GM12872 (cell line): Measurements from ENCODE around the gene PTPRR.

Source experiments
- TF ChIP-seq, protein P1 (sequence below): IDR thresholded peaks from 3 replicates; pipeline ENCODE4 v1.5.1; 2011; ENCODE audit warnings: low read depth, mild to moderate bottlenecking, low read length, moderate library complexity; ENCODE audit not compliant: insufficient read depth

PTPRR gene, protein sequence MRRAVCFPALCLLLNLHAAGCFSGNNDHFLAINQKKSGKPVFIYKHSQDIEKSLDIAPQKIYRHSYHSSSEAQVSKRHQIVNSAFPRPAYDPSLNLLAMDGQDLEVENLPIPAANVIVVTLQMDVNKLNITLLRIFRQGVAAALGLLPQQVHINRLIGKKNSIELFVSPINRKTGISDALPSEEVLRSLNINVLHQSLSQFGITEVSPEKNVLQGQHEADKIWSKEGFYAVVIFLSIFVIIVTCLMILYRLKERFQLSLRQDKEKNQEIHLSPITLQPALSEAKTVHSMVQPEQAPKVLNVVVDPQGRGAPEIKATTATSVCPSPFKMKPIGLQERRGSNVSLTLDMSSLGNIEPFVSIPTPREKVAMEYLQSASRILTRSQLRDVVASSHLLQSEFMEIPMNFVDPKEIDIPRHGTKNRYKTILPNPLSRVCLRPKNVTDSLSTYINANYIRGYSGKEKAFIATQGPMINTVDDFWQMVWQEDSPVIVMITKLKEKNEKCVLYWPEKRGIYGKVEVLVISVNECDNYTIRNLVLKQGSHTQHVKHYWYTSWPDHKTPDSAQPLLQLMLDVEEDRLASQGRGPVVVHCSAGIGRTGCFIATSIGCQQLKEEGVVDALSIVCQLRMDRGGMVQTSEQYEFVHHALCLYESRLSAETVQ

DNA sequence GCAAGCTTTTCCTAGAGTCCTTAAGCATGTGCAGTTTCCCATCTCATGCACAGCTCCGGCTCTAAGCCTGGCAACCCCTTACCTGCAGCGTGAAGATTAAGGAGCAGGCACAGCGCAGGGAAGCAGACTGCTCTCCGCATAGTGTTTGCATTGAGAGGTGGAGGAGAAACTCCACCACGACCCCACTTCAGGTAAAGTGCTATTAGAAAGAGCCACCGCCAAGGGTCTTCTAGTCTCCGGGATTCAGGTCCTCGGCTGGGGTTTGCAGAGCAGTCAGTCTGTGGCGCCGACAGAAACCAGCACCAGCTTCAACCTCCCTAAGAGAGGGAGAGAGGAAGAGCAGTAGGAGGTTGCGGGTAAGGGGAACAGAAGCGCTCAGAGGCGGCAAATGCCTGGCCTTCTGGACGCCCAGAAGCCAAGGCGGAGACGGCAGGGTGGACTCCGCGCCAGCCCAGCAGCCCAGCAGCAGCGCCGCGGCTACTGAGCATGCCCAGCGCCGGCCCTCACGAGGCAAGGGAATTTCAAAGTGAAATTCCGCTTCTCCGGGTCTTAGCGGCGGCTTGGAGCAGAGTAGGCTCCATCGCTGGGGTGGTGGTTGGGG, at the start of gene PTPRR:
Gene PTPRR, minus strand, starts transcription at position 488 of the 601 bp plus-strand sequence. Its CDS starts 348 bp downstream, at position 140.
- TF ChIP-seq, protein P1, sequence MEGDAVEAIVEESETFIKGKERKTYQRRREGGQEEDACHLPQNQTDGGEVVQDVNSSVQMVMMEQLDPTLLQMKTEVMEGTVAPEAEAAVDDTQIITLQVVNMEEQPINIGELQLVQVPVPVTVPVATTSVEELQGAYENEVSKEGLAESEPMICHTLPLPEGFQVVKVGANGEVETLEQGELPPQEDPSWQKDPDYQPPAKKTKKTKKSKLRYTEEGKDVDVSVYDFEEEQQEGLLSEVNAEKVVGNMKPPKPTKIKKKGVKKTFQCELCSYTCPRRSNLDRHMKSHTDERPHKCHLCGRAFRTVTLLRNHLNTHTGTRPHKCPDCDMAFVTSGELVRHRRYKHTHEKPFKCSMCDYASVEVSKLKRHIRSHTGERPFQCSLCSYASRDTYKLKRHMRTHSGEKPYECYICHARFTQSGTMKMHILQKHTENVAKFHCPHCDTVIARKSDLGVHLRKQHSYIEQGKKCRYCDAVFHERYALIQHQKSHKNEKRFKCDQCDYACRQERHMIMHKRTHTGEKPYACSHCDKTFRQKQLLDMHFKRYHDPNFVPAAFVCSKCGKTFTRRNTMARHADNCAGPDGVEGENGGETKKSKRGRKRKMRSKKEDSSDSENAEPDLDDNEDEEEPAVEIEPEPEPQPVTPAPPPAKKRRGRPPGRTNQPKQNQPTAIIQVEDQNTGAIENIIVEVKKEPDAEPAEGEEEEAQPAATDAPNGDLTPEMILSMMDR = no peak

DNA sequence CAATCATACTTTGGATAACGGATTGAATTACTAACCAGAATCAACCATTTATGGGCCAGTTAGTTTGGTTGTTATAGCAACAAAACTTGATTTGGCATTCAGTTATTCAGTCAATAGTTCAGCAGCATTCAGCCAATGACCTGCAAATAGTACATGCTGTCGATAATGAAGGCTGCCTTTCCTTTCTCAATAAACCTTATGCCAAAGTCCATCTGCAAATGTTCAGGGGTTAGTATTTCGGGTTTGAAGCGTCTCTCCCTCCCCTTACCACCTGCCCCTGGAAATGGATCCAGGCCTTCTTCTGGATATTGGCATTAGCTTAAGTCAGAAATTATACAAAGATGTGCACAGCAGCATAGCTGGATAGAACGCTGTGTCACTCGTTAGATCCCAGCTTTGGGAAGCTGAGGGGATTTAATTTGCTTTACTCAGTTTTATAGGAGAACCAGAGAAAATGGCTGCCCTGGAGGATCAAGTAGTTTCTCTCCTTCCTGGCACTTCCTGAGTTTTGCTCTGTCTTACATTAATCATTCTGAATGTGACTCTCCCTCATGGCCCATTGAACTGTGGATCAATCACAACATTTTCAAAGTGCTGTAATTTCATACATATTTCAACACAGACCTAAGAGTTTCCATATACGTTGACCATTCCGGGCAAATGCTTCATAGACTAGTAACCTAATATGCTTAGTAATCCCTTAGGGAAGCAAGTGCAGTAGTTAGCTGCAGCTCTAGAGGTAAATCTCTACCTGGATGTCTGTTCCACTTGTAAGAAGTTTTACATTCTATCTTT, 46.7 kb upstream of the PTPRR start:
- TF ChIP-seq, protein P1 = no peak

DNA sequence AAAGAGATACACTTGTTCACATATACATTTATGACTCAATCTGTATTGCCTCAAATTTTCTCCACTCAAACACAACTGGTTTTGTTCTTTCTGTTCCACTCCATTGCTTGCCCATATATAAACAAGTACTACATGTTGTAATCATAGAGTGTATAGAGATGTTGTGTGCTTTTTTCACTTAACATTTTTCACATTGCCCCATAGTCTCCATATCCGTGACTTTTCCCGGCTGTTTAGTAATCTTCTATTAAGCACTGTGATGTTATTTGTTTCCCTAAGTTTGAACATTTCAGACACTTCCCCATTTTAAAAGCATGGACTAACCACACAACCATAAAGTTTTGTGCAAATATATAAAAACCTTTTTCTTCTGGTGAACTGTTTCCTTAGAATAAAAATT, 45.5 kb upstream of the PTPRR start:
- TF ChIP-seq, protein P1 = no peak

DNA sequence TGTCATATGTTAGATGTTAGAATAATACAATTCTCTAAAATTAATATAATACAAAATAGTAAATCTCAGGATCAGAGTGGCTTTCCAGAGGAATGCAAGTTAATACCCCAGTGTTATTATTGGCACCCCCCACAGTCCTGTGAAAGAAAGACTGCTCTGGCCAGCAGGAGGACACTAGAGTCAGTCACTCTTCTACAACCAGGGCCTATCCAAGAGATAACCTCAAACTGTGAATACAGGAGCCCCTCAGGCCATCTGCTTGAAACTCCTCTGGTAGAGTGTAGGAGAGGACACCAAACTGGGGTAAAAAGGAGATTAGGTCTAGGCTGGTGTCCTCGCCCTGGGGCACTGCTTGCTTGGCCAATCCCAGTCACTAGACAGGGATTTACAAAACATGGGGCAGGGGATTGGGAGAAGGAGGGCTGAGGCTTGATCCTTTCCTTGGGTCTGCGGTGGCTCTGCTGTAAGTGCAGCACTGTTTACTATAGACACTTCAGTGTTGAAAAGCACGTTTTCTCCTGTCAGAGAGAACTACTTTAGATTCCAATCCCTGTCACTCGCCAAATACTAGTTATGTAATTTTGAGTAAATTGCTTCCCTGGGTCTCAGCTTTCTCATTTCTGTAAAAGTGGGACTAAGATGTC, 44.5 kb upstream of the PTPRR start:
- TF ChIP-seq, protein P1 = no peak

DNA sequence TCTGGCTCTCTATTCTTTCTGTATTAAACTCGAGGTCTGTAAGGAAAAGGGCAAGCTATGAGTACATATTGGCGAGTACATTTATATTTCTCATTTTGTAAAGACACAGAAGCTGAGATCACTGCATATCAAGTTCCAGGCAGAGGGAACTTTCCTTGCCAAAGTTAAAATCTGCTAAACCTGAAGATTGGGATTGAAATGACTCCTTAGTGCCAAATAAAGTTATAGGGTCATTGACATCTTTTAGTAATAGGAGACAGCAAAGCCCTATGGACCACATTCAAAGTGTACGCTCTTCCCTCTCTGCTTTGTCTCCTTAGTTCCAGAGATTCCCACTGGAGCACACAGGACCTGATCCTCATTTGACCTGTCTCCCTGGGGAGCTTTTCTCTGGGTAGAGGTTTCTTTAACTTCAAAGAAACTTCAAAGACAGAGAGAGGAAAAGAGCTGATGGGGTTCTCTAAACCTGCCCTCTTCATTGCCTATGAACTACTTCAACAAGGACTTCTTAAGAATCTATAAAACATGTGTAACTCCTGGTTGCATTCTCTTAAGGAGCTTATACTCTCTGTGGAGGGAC, 42.6 kb upstream of the PTPRR start:
- TF ChIP-seq, protein P1 = no peak

DNA sequence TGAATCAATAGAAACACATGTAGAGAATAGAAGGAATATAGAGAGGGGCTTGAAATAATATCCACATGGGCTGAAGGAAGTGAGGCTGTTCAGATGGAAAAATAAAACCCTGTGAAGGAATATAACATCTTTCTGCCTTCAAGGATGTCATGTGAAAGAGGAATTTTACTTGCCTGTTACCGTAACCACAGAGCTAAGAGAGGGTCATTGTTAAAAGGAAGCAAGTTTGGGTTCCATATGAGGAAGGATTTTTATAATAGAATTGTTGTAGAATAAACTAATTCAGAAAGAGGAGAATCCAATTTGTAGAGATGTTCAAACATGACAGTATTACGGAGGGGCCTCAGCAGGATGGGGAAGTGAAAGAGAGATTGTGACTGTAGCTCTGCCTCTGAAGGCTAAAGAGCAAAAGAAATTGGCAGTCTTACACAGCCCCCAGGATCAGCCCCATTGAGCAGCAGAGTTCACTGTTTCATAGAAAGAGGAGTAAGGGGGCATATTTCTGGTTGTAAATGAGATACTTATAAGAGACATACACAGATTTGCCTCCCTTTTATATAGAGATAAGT, 41.8 kb upstream of the PTPRR start:
- TF ChIP-seq, protein P1 = no peak
